K562 (cell line): Measurements from ENCODE around the gene GATC. TPM values are rescaled to one million over a fixed set of nuclear protein-coding genes. Genes with fewer than 3 reads are reported as not detected.

ENCODE experiments used
- BRCA1 ChIP-seq, 2 experiments: fragments of 450-650 bp in 1 of 2; sonication (generic) in 1 of 2; formaldehyde crosslinking in 1 of 2; IDR thresholded peaks; 2 replicates each; pipeline versions ENCODE4 v1.5.0 to v1.6.1; 2017 to 2020; ENCODE audit warnings: mild to moderate bottlenecking in 1 of 2, missing genetic modification reagents in 1 of 2
- CTBP1 ChIP-seq: fragments of 450-650 bp; IDR thresholded peaks from 2 replicates; pipeline ENCODE4 v1.6.1; 2016; ENCODE audit warnings: borderline replicate concordance
- JUN ChIP-seq, 2 experiments: sonication (generic) in 1 of 2; formaldehyde crosslinking in 1 of 2; IDR thresholded peaks; 2 replicates each; pipeline versions ENCODE4 v1.6.1 to v1.8.0; 2012 to 2022; ENCODE audit warnings: borderline replicate concordance in 2 of 2, mild to moderate bottlenecking in 2 of 2, improper control_type of control experiment in 1 of 2, low read depth in 1 of 2, low read length in 1 of 2, missing genetic modification reagents in 1 of 2
- MCM2 ChIP-seq: fragments of 450-650 bp; IDR thresholded peaks from 2 replicates; pipeline ENCODE4 v1.6.1; 2017; ENCODE audit warnings: low read depth, mild to moderate bottlenecking
- MED1 ChIP-seq: sonication (generic); formaldehyde crosslinking; IDR thresholded peaks from 2 replicates; pipeline ENCODE4 v1.8.1; 2023; ENCODE audit warnings: missing genetic modification reagents, borderline replicate concordance
- NR4A1 ChIP-seq, 2 experiments: fragments of 250-450 bp in 1 of 2; fragments of 450-650 bp in 1 of 2; sonication (Bioruptor Pico) in 1 of 2; IDR thresholded peaks; 2 replicates each; pipeline versions ENCODE4 v1.4.0 to v1.6.1; 2016 to 2020; ENCODE audit warnings: mild to moderate bottlenecking in 2 of 2, missing compliant biosample characterization in 1 of 2, missing genetic modification characterization in 1 of 2, moderate library complexity in 1 of 2
- RBM39 ChIP-seq: fragments of 200-400 bp; formaldehyde crosslinking; optimal IDR thresholded peaks from 2 replicates; pipeline ENCODE3; 2018; ENCODE audit warnings: low read depth, low read length
- RFX1 ChIP-seq: fragments of 450-650 bp; IDR thresholded peaks from 2 replicates; pipeline ENCODE4 v1.6.1; 2016; ENCODE audit warnings: mild to moderate bottlenecking, moderate library complexity
- RNF2 ChIP-seq: sonication (generic); IDR thresholded peaks from 2 replicates; pipeline ENCODE4 v1.6.1; 2016
- SMAD3 ChIP-seq: fragments of 450-650 bp; formaldehyde crosslinking; conservative IDR thresholded peaks from 2 replicates; pipeline ENCODE4 v1.4.0; 2020; ENCODE audit warnings: mild to moderate bottlenecking
- SMARCA4 ChIP-seq: fragments of 450-650 bp; IDR thresholded peaks from 2 replicates; pipeline ENCODE4 v1.6.1; 2016
- SMARCC2 ChIP-seq: fragments of 450-650 bp; IDR thresholded peaks from 2 replicates; pipeline ENCODE4 v1.6.1; 2017; ENCODE audit warnings: antibody characterized with exemption, moderate library complexity, mild to moderate bottlenecking, low read depth
- ZC3H4 ChIP-seq: sonication (generic); formaldehyde crosslinking; IDR thresholded peaks from 2 replicates; pipeline ENCODE4 v1.9.0; 2021; ENCODE audit warnings: missing genetic modification reagents, borderline replicate concordance
- ZNF146 ChIP-seq: IDR thresholded peaks from one replicate; pipeline ENCODE4 v1.6.1; 2018; ENCODE audit warnings: missing compliant biosample characterization; ENCODE audit not compliant: unreplicated experiment
- ZNF165 ChIP-seq: fragments of 250-450 bp; sonication (Bioruptor Pico); IDR thresholded peaks from 2 replicates; pipeline ENCODE4 v1.4.0; 2020; ENCODE audit warnings: borderline replicate concordance
- ZNF212 ChIP-seq: fragments of 450-650 bp; formaldehyde crosslinking; IDR thresholded peaks from 2 replicates; pipeline ENCODE4 v1.4.0; 2020; ENCODE audit warnings: mild to moderate bottlenecking
- ZNF23 ChIP-seq: fragments of 250-450 bp; sonication (Bioruptor Pico); IDR thresholded peaks from 2 replicates; pipeline ENCODE4 v1.4.0; 2020; ENCODE audit warnings: mild to moderate bottlenecking
- ZNF324 ChIP-seq: fragments of 250-450 bp; sonication (Bioruptor Pico); IDR thresholded peaks from 2 replicates; pipeline ENCODE4 v1.4.0; 2020; ENCODE audit warnings: mild to moderate bottlenecking
- ZNF384 ChIP-seq: IDR thresholded peaks from 2 replicates; pipeline ENCODE4 v1.6.1; 2012; ENCODE audit warnings: low read depth, low read length, improper control_type of control experiment
- ZNF583 ChIP-seq: fragments of 250-450 bp; sonication (Bioruptor Pico); IDR thresholded peaks from 2 replicates; pipeline ENCODE4 v1.4.0; 2020
- polyA plus RNA-seq, 8 experiments: library from polyadenylated mRNA; depleted of rRNA in 4 of 8; stranded (reverse) in 5 of 8; unstranded in 3 of 8; fragments of >200 nt; fragmentation: Nextera tagmentation in 2 of 8; fragmentation: Illumina TruSeq in 1 of 8; extraction: Ambion mirVana in 2 of 8; extraction: Trizol in 1 of 8; gene quantifications; 2 replicates each; pipeline versions ENCODE4 v1.2.1 to v1.2.3, GENCODE V29; 2011 to 2014; ENCODE audit warnings: inconsistent platforms in 1 of 8, missing spikeins in 1 of 8
- total RNA-seq, 7 experiments: library from RNA; depleted of rRNA in 6 of 7; stranded (reverse); fragments of >200 nt in 6 of 7; fragmentation: Illumina TruSeq in 2 of 7; extraction: Trizol in 2 of 7; gene quantifications; 2 replicates each; pipeline versions ENCODE4 v1.2.1 to v1.2.3, GENCODE V29; 2011 to 2021; ENCODE audit warnings: low replicate concordance in 1 of 7
- TF ChIP-seq, protein P1 (sequence below): fragments of 450-650 bp; IDR thresholded peaks from 2 replicates; pipeline ENCODE4 v1.6.1; 2014; ENCODE audit warnings: low read depth, mild to moderate bottlenecking, moderate library complexity, borderline replicate concordance
- TF ChIP-seq, protein P2 (sequence below): fragments of 450-650 bp; formaldehyde crosslinking; IDR thresholded peaks from 2 replicates; pipeline ENCODE4 v1.4.0; 2022; ENCODE audit warnings: mild to moderate bottlenecking, moderate library complexity
- TF ChIP-seq, protein P3 (sequence below): sonication (generic); formaldehyde crosslinking; IDR thresholded peaks from 2 replicates; pipeline ENCODE4 v1.9.0; 2022; ENCODE audit warnings: mild to moderate bottlenecking, missing genetic modification reagents
- TF ChIP-seq, protein P4 (sequence below), 3 experiments: fragments of 200-800 bp in 1 of 3; fragments of 250-450 bp in 1 of 3; fragments of 450-650 bp in 1 of 3; sonication (Bioruptor Pico) in 1 of 3; sonication (Bioruptor generic) in 1 of 3; formaldehyde crosslinking in 1 of 3; IDR thresholded peaks; 2 replicates each; pipeline versions ENCODE4 v1.6.1 to v1.8.0; 2016 to 2022; ENCODE audit warnings: mild to moderate bottlenecking in 2 of 3, missing genetic modification characterization in 2 of 3, missing compliant biosample characterization in 1 of 3, moderate library complexity in 1 of 3

GATC gene
- total and polyA plus RNA-seq, 9 of the 15 experiments (the other 6 are each of a cell fraction or from before 2014, with no cell fraction given): 5.8 to 52.6 (median 28.2) TPM

DNA sequence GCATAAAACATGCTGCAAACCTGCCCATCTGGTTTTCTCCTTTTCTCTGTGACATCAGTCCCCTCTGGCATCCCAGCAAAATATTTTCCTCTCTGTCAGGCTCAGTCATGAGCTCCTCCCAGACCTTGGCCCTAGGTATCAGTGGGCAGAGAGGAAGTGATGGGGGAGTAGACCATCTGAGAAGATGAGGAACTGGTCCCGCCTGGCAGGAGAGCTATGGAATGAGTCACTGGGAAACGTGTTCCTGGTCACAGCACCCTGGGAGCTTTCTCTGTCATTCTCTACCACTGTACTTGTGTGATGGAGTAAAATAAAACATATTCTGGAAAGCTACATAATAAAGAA lies 28.3 kb downstream of the GATC start (continued):
- TF ChIP-seq, protein P1, sequence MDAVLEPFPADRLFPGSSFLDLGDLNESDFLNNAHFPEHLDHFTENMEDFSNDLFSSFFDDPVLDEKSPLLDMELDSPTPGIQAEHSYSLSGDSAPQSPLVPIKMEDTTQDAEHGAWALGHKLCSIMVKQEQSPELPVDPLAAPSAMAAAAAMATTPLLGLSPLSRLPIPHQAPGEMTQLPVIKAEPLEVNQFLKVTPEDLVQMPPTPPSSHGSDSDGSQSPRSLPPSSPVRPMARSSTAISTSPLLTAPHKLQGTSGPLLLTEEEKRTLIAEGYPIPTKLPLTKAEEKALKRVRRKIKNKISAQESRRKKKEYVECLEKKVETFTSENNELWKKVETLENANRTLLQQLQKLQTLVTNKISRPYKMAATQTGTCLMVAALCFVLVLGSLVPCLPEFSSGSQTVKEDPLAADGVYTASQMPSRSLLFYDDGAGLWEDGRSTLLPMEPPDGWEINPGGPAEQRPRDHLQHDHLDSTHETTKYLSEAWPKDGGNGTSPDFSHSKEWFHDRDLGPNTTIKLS: no peak
- no peak for TF ChIP-seq BRCA1 (IDR thresholded peaks at IDR 0.05)
- TF ChIP-seq BRCA1 (CRISPR knock-in tag; IDR thresholded peaks at IDR 0.05): no peak
- TF ChIP-seq MCM2: no peak
- TF ChIP-seq ZNF212 (CRISPR knock-in tag): no peak
- TF ChIP-seq, protein P2, sequence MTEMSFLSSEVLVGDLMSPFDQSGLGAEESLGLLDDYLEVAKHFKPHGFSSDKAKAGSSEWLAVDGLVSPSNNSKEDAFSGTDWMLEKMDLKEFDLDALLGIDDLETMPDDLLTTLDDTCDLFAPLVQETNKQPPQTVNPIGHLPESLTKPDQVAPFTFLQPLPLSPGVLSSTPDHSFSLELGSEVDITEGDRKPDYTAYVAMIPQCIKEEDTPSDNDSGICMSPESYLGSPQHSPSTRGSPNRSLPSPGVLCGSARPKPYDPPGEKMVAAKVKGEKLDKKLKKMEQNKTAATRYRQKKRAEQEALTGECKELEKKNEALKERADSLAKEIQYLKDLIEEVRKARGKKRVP (CRISPR knock-in tag): no peak
- no peak for TF ChIP-seq ZNF384
- TF ChIP-seq MED1 (CRISPR knock-in tag): no peak
- no peak for TF ChIP-seq ZNF583 (CRISPR knock-in tag)
- TF ChIP-seq ZNF146 (CRISPR knock-in tag): no peak
- TF ChIP-seq, protein P3, sequence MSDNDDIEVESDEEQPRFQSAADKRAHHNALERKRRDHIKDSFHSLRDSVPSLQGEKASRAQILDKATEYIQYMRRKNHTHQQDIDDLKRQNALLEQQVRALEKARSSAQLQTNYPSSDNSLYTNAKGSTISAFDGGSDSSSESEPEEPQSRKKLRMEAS (CRISPR knock-in tag): no peak
- TF ChIP-seq RNF2: no peak
- TF ChIP-seq JUN (IDR thresholded peaks at IDR 0.05; ENCODE audit: borderline replicate concordance, low read depth, low read length): peak; percentile 79; the same call in 1 of the 2 replicates
- no peak for TF ChIP-seq JUN (CRISPR knock-in tag; IDR thresholded peaks at IDR 0.05; ENCODE audit: borderline replicate concordance)
- no peak for TF ChIP-seq SMAD3
- 0 out of 2 replicates have a peak, but pooled peaks have one; percentile 31 for TF ChIP-seq SMARCC2
- no peak for TF ChIP-seq ZNF23 (CRISPR knock-in tag)
- TF ChIP-seq ZNF324: no peak
- no peak for TF ChIP-seq NR4A1 (CRISPR knock-in tag; IDR thresholded peaks at IDR 0.05)
- no peak for TF ChIP-seq NR4A1 (tag; IDR thresholded peaks at IDR 0.05)
- TF ChIP-seq CTBP1: peak; percentile 95
- TF ChIP-seq, protein P4, sequence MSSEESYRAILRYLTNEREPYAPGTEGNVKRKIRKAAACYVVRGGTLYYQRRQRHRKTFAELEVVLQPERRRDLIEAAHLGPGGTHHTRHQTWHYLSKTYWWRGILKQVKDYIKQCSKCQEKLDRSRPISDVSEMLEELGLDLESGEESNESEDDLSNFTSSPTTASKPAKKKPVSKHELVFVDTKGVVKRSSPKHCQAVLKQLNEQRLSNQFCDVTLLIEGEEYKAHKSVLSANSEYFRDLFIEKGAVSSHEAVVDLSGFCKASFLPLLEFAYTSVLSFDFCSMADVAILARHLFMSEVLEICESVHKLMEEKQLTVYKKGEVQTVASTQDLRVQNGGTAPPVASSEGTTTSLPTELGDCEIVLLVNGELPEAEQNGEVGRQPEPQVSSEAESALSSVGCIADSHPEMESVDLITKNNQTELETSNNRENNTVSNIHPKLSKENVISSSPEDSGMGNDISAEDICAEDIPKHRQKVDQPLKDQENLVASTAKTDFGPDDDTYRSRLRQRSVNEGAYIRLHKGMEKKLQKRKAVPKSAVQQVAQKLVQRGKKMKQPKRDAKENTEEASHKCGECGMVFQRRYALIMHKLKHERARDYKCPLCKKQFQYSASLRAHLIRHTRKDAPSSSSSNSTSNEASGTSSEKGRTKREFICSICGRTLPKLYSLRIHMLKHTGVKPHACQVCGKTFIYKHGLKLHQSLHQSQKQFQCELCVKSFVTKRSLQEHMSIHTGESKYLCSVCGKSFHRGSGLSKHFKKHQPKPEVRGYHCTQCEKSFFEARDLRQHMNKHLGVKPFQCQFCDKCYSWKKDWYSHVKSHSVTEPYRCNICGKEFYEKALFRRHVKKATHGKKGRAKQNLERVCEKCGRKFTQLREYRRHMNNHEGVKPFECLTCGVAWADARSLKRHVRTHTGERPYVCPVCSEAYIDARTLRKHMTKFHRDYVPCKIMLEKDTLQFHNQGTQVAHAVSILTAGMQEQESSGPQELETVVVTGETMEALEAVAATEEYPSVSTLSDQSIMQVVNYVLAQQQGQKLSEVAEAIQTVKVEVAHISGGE (CRISPR knock-in tag; IDR thresholded peaks at IDR 0.05): no peak
- no peak for TF ChIP-seq ZNF165
- no peak for TF ChIP-seq ZC3H4 (CRISPR knock-in tag)
- no peak for TF ChIP-seq RFX1
- TF ChIP-seq SMARCA4: peak; percentile 54
- no peak for TF ChIP-seq RBM39
